Anterior cingulate cortex (tissue), 58 donors: ENCODE data around the gene MRPS18A.
"Not testable (repeated sequence)": the region's sequence is repeated elsewhere in the genome, so short reads cannot be mapped to it uniquely, and the experiment has no call there.

ENCODE experiments used
- DNase-seq, 58 donors: peaks; one replicate each; lab custom pipeline; 2025; lab: John Stamatoyannopoulos, UW

Gene MRPS18A

DNA sequence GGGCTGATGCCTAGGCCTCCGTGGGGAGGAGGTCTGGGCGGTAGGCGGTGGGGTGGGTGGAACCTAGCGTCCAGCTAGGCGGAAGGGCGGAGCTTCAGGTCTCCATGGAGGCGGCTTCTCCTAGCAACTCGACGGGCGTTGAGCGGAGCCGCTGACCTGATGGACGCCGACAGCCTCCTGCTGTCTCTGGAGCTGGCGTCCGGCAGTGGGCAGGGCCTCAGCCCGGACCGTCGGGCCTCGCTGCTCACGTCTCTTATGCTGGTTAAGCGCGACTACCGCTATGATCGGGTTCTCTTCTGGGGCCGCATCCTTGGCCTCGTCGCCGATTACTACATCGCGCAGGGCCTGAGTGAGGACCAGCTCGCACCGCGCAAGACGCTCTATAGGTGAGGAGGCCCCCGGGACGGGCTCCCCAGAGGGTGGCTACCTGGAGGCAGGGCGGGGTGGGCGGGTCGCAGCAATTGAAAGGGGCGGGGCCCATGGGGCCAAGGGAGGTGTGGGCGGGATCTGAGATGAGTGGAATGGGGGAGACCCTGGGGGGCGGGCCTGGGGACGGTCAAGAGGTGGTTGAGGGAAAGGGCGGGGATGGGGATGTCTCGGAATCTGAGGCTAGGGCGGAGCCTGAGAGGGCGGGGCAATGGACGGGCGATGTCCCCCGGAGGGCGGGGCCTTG, 42.5 kb downstream of the MRPS18A start, which contains the start of gene RSPH9:
RSPH9 (plus strand) TSS at position 97 of the 673 bp plus-strand sequence; CDS start at position 160, 63 bp downstream.
- DNase-seq, result peak in 13 of 58 donors; percentile 4 to 30 (median 21)

DNA sequence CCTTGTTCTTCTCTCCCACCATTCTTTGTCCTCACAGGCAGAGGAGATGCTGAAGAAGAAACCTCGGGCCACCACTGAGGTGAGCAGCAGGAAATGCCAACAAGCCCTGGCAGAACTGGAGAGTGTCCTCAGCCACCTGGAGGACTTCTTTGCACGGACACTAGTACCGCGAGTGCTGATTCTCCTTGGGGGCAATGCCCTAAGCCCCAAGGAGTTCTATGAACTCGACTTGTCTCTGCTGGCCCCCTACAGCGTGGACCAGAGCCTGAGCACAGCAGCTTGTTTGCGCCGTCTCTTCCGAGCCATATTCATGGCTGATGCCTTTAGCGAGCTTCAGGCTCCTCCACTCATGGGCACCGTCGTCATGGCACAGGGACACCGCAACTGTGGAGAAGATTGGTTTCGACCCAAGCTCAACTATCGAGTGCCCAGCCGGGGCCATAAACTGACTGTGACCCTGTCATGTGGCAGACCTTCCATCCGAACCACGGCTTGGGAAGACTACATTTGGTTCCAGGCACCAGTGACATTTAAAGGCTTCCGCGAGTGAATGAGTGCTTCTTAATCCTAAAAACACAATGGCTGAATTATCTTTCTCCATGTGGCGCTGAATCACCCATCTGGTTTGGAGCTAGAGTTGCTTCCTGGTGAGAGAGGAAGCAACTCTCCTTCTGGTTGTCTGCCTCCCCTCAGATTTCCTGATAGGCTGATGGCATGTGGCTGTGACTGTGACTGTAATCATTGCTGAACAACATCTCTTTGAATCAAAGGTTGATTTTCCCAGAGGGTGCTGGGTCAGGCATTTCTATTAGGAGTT, 47.4 kb downstream of the MRPS18A start:
- DNase-seq, result no peak

DNA sequence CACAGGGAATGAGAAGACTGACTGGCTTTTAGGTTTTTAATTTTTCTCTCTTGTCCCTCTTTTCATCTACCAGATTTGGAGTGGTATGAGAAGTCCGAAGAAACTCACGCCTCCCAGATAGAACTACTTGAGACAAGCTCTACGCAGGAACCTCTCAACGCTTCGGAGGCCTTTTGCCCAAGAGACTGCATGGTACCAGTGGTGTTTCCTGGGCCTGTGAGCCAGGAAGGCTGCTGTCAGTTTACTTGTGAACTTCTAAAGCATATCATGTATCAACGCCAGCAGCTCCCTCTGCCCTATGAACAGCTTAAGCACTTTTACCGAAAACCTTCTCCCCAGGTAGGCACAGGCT, 51.3 kb downstream of the MRPS18A start:
- DNase-seq, result peak in 2 of 58 donors; percentile 26 to 51

DNA sequence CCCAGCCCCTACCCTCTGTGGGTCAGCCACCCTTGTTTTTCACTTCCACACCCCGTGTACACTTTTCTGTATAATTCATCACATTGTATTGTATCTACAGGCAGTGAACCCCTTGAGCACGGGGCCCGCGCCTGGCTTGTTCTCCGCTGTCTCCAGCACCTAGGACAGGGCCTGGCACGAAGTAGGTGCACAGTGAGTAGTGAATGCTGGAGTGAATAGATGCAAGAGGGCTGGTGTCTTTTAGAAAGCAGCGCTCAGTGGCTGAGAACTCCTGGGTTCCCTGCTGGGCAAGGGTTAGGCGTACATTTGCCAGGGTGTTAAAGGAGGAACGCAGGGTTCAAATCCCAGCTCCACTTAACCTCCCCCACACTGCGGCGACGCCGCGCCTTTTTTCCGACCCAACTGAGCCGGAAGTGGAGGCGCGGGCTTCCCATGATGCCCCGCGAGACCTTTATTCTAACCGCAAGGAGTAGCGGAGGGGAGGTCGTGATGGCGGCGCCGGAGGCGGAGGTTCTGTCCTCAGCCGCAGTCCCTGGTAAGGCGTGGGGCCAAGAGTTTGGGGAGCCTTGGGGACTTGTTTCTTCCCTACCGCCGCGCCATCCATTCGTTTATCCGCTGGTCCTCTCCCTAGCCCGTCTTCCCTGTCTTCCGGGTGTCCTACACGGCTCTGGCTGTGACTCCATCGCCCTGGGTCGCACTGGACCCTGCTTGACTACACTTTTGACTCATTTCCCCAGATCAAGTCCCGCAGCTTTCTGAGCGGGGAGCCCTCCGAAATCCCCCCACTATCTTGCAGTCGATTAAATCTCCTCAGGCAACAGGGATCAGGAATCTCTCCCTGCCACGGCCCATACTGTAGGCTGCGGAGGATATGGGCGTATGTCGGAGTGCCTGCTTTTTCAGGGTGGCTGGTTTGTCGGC, 51.9 kb downstream of the MRPS18A start, which contains the start of gene MAD2L1BP:
MAD2L1BP (plus strand) TSS at position 454 of the 921 bp plus-strand sequence; CDS start at position 490, 36 bp downstream.
- peak in 57 of 58 donors; percentile 38 to 90 (median 77) for DNase-seq

DNA sequence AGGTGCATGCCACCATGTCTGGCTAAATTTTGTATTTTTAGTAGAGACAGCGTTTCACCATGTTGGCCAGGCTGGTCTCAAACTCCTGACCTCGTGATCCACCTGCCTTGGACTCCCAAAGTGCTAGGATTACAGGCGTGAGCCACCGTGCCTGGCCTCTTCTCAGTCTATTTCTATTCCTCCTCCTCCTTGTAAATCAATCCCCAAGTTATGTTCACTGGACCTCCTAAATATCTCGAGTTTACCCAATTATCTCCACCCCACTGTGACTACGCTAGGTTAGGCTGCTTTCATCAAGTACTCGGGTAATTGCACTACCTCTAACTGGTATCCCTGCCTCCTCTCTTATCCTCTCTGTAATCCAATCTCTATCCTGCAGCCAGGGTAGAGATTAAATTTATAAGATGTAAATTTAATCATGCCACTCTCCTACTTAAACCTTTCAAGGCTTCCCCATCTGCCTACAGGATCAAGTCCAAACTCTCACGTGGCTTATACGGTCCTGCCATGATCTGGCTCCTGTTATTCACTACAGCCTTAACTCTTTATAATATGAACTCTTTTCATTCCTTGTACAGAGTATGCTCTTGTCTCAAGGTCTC, 52.8 kb downstream of the MRPS18A start:
- DNase-seq, result no peak

DNA sequence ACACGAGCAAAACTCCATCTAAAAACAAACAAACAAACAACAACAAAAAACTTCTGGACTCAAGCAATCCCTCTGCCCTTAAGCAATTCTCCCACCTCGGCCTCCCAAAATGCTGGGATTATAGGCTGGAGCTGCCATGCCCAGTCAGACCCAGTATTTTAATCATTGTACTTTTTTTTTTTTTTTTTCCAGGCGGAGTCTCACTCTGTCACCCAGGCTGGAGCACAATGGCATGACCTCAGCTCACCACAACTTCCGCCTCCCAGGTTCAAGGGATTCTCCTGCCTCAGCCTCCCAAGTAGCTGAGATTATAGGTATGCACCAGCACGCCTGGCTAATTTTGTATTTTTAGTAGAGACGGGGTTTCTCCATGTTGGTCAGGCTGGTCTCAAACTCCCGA, 54.6 kb downstream of the MRPS18A start:
- DNase-seq, result not testable (repeated sequence)

DNA sequence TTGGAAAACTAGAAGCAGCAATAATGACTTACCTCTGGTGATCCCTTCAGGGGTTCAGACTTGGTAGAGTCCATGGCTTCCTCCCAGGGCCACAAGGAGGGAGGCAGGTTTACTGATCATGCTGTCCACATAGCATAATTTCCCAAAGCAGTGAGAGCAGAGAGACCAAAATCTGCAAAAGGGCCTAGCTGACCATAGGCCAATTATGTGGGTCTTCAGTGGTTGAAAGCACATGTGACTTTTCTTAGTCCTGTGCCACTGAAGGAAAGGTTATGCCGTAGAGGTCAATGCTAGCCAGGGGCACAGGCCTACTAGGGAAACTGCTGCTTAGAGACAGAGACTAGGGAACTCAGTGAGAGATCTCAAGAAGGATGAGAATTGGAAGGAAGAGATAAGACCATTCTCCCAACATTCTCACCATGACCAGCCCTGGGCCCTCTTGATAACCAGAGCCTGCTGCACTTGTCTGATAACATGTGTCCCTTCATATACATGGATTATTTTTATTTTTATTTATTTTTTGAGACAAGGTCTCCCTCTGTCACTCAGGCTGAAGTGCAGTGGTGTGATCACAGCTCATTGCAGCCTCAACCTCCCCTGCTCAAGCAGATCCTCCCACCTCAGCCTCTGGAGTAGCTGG, 56.5 kb downstream of the MRPS18A start:
- DNase-seq, result no peak

GRCh38 chr6:43629505-43630300, 57.9 kb downstream of the MRPS18A start:
- DNase-seq, result peak; percentile 32 to 95 (median 81)

DNA sequence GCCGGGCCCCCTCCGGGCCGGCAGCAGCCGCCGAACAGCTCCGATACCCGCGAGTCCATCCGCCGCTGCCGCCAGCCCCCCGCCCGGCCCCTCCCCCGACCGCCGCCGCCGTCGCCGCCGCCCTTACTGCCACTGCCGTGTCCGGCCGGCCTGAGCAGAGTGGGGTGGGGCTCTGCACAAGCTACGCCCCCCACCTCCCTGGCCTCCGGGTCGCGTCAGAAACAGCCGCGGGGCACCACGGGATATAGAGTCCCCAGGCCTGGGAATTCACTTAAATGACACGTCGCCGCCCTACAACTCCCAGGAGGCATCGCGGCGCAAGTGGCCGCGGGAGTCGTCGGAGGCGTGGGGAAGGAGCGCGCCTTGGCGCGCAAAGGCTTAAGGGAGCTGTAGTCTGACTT, 58.5 kb downstream of the MRPS18A start, which contains the start of gene GTPBP2:
GTPBP2 (minus strand) TSS at position 161 of the 401 bp plus-strand sequence; CDS start at position 59, 102 bp downstream.
- peak; percentile 85 to 100 (median 99) for DNase-seq

DNA sequence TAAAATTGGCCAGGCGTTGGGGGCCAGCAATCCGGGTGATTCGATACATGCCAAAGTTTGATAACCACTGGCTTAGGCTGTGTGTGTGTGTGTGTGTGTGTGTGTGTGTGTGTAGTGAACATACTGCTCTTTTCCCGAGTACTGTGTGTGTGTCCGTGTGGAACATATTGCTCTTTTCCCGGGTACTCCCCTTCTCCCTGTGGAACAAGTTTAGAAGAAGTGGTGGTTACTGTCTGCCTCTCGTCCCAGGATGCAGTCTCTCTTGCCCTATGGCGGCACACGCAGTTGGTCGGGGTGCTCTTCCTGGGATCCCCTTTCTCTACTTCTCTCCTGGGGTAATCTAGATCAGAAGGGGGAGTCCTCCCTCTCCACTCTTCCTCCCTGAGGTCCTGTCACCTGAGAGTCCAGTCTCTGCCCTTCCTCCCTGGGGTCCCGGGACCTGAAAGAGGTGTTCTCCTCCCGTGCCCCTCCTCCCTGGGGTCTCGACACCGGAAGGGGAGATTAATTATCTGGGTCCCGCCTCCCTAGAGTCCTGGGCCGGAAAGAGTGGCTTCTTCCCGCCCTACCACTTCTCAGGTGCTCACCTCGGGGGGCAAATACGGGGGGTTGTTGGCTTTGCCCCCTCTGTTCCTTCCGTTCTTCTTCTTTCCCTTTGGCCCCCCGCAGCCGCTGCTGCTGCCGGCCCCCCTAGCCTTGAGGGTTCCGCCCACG, 59.0 kb downstream of the MRPS18A start:
- DNase-seq, result peak in 14 of 58 donors; percentile 8 to 61 (median 30)

GRCh38 chr6:43627008-43627825, 60.4 kb downstream of the MRPS18A start:
- DNase-seq, result peak in 8 of 58 donors; percentile 6 to 69 (median 14)

GRCh38 chr6:43625393-43625992, 62.1 kb downstream of the MRPS18A start:
- no peak for DNase-seq

DNA sequence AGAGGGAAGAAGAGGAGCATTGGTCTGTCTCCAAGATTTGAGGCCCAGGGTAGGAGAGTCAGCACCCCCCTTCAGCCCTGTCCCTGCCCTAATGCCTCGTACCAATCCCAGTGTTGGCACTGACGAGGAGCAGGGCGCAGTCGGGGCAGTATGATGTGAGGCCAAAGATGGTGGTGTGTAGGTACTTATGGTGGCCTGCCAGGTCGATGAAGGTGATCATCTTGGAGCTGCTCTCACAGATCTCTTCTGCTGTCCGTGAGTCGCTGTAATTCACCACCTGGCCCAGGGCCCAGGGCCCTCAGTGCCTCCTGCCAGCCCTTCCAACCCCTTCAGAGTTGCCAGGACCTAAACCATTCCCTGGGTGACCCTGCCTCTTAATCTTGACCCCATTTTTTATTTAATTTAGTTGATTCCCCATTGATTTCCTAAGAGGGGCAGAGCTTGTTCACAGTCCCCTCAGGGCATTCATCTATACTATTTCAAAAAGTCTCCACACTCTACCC, 62.8 kb downstream of the MRPS18A start:
- no peak for DNase-seq

- DNase-seq, result no peak
These were observed 63.5 kb downstream of the MRPS18A start for GRCh38 chr6:43623880-43624785.

GRCh38 chr6:43622541-43622940, 65.0 kb downstream of the MRPS18A start:
- no peak for DNase-seq
